HL-60 (cell line): ENCODE data around the gene SLC25A52.

ENCODE experiments used
- REST ChIP-seq: IDR thresholded peaks from 2 replicates; pipeline ENCODE4 v1.6.1; 2012; ENCODE audit warnings: low read depth; ENCODE audit not compliant: insufficient replicate concordance
- TF ChIP-seq, protein P1 (sequence below): IDR thresholded peaks from one replicate; pipeline ENCODE4 v1.5.1; 2011; ENCODE audit warnings: low read length, control low read depth, inconsistent platforms; ENCODE audit not compliant: insufficient read depth

- TF ChIP-seq, protein P1, sequence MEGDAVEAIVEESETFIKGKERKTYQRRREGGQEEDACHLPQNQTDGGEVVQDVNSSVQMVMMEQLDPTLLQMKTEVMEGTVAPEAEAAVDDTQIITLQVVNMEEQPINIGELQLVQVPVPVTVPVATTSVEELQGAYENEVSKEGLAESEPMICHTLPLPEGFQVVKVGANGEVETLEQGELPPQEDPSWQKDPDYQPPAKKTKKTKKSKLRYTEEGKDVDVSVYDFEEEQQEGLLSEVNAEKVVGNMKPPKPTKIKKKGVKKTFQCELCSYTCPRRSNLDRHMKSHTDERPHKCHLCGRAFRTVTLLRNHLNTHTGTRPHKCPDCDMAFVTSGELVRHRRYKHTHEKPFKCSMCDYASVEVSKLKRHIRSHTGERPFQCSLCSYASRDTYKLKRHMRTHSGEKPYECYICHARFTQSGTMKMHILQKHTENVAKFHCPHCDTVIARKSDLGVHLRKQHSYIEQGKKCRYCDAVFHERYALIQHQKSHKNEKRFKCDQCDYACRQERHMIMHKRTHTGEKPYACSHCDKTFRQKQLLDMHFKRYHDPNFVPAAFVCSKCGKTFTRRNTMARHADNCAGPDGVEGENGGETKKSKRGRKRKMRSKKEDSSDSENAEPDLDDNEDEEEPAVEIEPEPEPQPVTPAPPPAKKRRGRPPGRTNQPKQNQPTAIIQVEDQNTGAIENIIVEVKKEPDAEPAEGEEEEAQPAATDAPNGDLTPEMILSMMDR: no peak
- TF ChIP-seq REST: no peak
Measured at GRCh38 chr18:31778391-31778950, 17.8 kb upstream of the SLC25A52 start.
